Colonic mucosa (tissue), 4 donors: ENCODE results near the gene MGAM2. TPM values are rescaled to one million over a fixed set of nuclear protein-coding genes. Genes with fewer than 3 reads are reported as not detected.

Experiments used
- DNase-seq: peaks from one replicate; pipeline ENCODE4 v3.0.0-alpha.2; 2020
- H3K27ac ChIP-seq: fragments of 200-600 bp; one replicate; pipeline ENCODE4 v1.8.0; 2021
- H3K27me3 ChIP-seq: fragments of 200-600 bp; one replicate; pipeline ENCODE4 v1.8.0; 2021
- H3K36me3 ChIP-seq: fragments of 200-600 bp; one replicate; pipeline ENCODE4 v1.8.0; 2021
- H3K4me1 ChIP-seq: fragments of 200-600 bp; one replicate; pipeline ENCODE4 v1.8.0; 2021; ENCODE audit warnings: mild to moderate bottlenecking
- H3K4me3 ChIP-seq: fragments of 200-600 bp; one replicate; pipeline ENCODE4 v1.8.0; 2021
- H3K9ac ChIP-seq, 2 donors: one replicate each; pipeline ENCODE4 v1.7.0; 2013; ENCODE audit warnings: control low read depth in 2 of 2, low read depth in 2 of 2, low read length in 2 of 2
- H3K9me3 ChIP-seq: fragments of 200-600 bp; one replicate; pipeline ENCODE4 v1.8.0; 2021
- CTCF ChIP-seq: fragments of 200-600 bp; IDR thresholded peaks from one replicate; pipeline ENCODE4 v1.8.0; 2022; ENCODE audit warnings: antibody characterized with exemption, mild to moderate bottlenecking
- intact Hi-C: fragments of 100-400 bp; cut with DNase I; formaldehyde crosslinking; loops from one replicate; pipeline ENCODE4 v1.14.1; 2022
- total RNA-seq, 2 donors: library from RNA; stranded (reverse); fragmentation: NEBNext Ultra II Directional in 1 of 2; extraction: Animal tissue kit (Norgen Biotek cat#: 25700) in 1 of 2; gene quantifications; one replicate each; pipeline ENCODE4 v1.2.1, GENCODE V29; 2021
- donor health status: healthy.
- donor health status: DM: no; HTN: no; CAD: no.
- donor health status: DM: no; HTN: no; CAD: no.

MGAM2 gene
- total RNA-seq, 2 donors from 2014 or later, result 7.5 to 26.4 TPM

DNA sequence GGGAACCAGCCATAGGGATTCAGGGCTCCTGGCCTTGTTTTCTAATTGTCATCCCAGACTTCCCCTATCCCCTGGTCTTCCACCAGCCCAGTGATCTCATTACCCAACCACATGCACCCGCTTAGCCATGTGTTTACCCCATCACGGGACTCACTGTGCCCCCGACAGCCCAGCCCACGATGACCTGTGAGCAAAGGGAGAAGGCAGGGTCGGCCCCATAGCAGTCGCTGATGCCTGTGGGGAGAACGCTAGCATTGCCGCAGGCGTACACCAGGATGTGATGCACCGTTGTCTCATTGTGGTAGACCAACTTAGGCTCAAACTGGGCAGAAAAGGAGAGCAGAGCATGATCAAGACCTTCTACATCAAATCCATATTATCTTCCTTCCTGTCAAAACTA, 132.3 kb downstream of the MGAM2 start:
- H3K9me3 ChIP-seq, result no peaks in the 10 kb centered on the region
- no peak for DNase-seq
- intact Hi-C loops, result no loop called here
- no peaks in the 10 kb centered on the region for H3K4me1 ChIP-seq
- H3K4me3 ChIP-seq, result no peak overlapping the region
- H3K27me3 ChIP-seq, result no peaks in the 10 kb centered on the region
- no peaks in the 10 kb centered on the region for H3K36me3 ChIP-seq
- H3K9ac ChIP-seq, result no peak overlapping the region
- H3K27ac ChIP-seq, result no peak overlapping the region
- TF ChIP-seq CTCF, result no peak

DNA sequence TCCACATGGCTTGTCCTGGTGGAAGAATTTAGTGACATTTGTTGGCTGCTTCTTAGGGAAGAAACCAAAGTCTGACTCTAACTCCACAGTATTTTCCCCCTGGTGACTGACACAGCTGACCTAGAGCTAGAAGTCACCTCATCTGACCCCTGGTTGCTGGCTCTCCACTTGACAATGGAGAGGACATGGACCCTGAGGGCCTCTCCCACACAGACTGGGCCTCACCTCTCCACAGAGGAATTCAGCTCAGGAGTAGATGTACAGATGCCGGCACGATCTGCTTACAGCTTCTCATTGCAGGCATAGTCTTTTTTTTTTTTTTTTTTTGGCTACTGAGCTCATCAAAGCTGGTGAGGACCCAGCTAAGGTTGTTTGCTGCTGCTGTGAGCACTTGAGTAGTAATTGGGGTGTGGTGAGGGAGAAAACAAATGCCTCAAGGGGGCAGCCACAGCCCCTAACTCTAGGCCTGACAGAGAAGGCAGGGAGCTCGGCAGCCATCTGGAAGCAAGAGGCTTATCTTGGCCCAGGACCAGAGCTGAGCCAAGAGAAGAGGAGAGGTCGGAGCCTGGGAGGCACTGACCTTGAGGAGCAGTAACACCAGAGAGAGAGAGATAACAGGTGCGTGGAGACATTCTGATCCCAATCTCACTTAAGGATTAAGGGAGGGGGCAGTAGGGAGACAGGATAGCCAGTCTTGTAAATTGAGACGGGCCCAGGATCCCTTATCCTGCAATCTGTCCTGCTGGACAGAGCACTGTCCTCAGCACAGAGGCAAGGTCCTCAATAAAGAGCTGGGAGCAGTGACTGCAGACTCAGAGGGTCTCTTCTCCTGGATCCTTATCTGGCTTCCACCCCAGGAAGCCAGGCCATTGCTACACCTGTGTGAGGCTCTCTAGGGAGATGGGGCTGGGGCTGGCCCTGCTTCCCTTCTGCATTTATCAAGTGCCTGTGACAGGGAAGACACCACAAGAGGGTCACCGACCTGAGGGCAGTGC, 136.9 kb downstream of the MGAM2 start:
- no peak for TF ChIP-seq CTCF
- Histone ChIP-seq H3K27me3 (no peaks in the 10 kb centered on the region), H3K36me3 (no peaks in the 10 kb centered on the region), H3K4me3 (no peak overlapping the region), H3K9me3 (no peaks in the 10 kb centered on the region), H3K9ac (no peak overlapping the region), H3K4me1 (no peaks in the 10 kb centered on the region), H3K27ac (no peak overlapping the region)
- intact Hi-C loops, result no loop called here
- no peak for DNase-seq

DNA sequence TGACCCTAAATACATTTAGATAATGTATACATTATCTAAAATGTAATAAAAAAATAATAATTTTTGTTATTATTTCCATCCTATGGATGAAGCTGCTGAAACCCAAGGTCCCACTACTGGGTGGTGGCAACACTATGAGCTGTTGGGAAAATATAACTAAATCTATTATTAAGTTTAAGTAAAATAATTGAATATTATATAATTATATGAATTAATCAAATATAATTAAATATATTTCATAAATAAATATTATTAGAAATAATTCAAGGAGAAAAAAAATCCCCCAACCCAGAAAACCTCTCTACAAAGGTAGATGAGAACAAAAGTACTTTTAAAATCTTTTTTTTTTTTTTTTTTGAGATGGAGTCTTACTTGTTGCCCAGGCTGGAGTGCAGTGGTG, 138.4 kb downstream of the MGAM2 start:
- H3K36me3 ChIP-seq, result no peaks in the 10 kb centered on the region
- intact Hi-C loops, result no loop called here
- TF ChIP-seq CTCF, result no peak
- no peak for DNase-seq
- H3K27ac ChIP-seq, result no peak overlapping the region
- H3K27me3 ChIP-seq, result no peaks in the 10 kb centered on the region
- H3K4me1 ChIP-seq, result no peaks in the 10 kb centered on the region
- no peak overlapping the region for H3K4me3 ChIP-seq
- H3K9me3 ChIP-seq, result no peaks in the 10 kb centered on the region
- no peak overlapping the region for H3K9ac ChIP-seq

GRCh38 chr7:142250705-142251104, 139.2 kb downstream of the MGAM2 start:
- no peaks in the 10 kb centered on the region for H3K4me1 ChIP-seq
- TF ChIP-seq CTCF, result no peak
- no peak overlapping the region for H3K9ac ChIP-seq
- H3K27me3 ChIP-seq, result no peaks in the 10 kb centered on the region
- H3K4me3 ChIP-seq, result no peak overlapping the region
- intact Hi-C loops, result no loop called here
- no peak overlapping the region for H3K27ac ChIP-seq
- no peak for DNase-seq
- no peaks in the 10 kb centered on the region for H3K9me3 ChIP-seq
- no peaks in the 10 kb centered on the region for H3K36me3 ChIP-seq

DNA sequence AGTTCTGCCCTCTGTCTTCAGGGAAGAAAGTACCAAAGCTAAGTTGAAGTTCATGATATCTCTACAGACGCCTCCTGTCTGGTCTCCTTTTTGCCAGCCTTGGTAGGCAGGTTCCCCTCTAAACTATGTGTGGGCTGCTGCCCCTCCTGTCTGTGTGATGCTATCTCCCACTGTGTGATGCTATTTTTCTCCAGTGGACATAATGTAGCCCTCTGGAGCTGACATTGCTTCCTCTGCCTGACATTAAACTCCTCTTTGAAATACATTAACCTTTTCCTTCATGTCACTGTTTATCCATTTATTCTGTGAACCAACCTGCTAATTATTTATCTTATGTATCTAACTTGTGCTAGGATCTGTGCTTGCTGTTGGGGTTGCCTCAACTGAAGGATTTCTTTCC, 146.4 kb downstream of the MGAM2 start, which contains the start of gene PRSS58:
Gene PRSS58, minus strand, starts transcription at position 101 of the 400 bp plus-strand sequence. CDS start 351 bp downstream, outside the sequence.
- Histone ChIP-seq H3K27me3 (no peaks in the 10 kb centered on the region), H3K36me3 (no peaks in the 10 kb centered on the region), H3K9me3 (no peaks in the 10 kb centered on the region), H3K4me3 (no peak within 1 kb of the TSS), H3K4me1 (no peaks in the 10 kb centered on the region), H3K27ac (no peak within 1 kb of the TSS), H3K9ac (no peak within 1 kb of the TSS)
- no peak for TF ChIP-seq CTCF
- no peak for DNase-seq
- intact Hi-C loops, result no loop called here
